ENCODE results near the gene MYO3B.

MYO3B gene

DNA sequence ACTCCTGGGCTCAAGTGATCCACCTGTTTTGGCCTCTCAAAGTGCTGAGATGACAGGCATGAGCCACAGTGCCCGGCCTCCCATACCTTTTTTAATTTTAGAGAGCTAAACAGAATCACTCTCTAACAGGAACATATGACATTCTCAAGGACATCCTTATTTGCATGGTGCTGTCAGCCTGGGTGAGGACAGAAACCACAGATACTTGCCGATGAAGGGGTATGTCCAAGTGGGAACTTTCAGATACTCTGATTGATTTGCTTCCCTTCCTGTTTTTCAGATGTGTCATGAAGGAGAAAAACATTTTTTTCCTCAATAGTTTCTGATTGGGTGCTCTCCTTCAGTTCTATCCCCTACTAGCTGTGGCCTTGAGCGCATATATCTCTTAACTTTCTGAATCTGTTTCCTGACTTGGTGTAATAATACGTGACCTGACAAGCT is 49.6 kb downstream of the MYO3B start:
- no peak overlapping the region for H3K4me2 ChIP-seq (ENCODE audit: low read depth, low read length, poor library complexity, severe bottlenecking)
- no peak overlapping the region for H3K27ac ChIP-seq (ENCODE audit: low read depth, low read length)
- no peaks in the 10 kb centered on the region for H3K9me2 ChIP-seq (replicated peaks; ENCODE audit: insufficient read depth, low read length)
- H4K20me1 ChIP-seq (ENCODE audit: low read depth, low read length): no peaks in the 10 kb centered on the region
- no peaks in the 10 kb centered on the region for H3F3A ChIP-seq (ENCODE audit: insufficient read depth)
- no peaks in the 10 kb centered on the region for H3K36me3 ChIP-seq (ENCODE audit: low read length)
- no peak overlapping the region for H2AFZ ChIP-seq (ENCODE audit: low read depth, low read length, severe bottlenecking)
- H3K9ac ChIP-seq (ENCODE audit: low read length): no peak overlapping the region
- H3K4me3 ChIP-seq (ENCODE audit: insufficient read depth, low read length, poor library complexity, severe bottlenecking): no peak overlapping the region
- H3K27me3 ChIP-seq (ENCODE audit: low read length): no peaks in the 10 kb centered on the region
- H3K9me3 ChIP-seq (ENCODE audit: insufficient read depth, low read length): no peaks in the 10 kb centered on the region
- no peak for TF ChIP-seq EZH2phosphoT487 (conservative IDR thresholded peaks at IDR 0.05; ENCODE audit: low read length)
- TF ChIP-seq, protein P1, sequence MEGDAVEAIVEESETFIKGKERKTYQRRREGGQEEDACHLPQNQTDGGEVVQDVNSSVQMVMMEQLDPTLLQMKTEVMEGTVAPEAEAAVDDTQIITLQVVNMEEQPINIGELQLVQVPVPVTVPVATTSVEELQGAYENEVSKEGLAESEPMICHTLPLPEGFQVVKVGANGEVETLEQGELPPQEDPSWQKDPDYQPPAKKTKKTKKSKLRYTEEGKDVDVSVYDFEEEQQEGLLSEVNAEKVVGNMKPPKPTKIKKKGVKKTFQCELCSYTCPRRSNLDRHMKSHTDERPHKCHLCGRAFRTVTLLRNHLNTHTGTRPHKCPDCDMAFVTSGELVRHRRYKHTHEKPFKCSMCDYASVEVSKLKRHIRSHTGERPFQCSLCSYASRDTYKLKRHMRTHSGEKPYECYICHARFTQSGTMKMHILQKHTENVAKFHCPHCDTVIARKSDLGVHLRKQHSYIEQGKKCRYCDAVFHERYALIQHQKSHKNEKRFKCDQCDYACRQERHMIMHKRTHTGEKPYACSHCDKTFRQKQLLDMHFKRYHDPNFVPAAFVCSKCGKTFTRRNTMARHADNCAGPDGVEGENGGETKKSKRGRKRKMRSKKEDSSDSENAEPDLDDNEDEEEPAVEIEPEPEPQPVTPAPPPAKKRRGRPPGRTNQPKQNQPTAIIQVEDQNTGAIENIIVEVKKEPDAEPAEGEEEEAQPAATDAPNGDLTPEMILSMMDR (IDR thresholded peaks at IDR 0.05; ENCODE audit: insufficient read depth, low read length, poor library complexity, severe bottlenecking): no peak
- no peaks in the 10 kb centered on the region for H3K79me2 ChIP-seq (ENCODE audit: insufficient read depth, low read length)

DNA sequence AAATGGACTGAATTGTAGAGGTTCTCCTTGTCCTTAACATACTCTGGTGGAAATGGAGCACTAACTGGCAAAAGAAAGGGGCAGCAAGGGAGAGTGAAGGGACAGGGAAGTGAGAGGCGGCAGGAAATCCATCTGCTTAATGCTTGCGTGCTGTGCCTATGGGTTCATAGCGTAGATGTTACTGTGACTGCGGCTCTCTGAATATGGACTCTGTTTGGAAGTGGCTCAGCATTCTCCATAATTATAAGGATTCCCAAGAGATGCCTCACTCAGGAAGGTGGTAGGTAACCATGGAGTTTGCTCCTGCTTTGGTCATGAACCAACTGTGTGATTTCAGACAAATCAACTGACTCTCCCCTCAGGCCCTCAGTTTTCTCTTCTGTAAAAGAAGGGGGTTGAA is 50.0 kb downstream of the MYO3B start:
- TF ChIP-seq EZH2phosphoT487 (conservative IDR thresholded peaks at IDR 0.05; ENCODE audit: low read length): no peak
- TF ChIP-seq, protein P1 (IDR thresholded peaks at IDR 0.05; ENCODE audit: insufficient read depth, low read length, poor library complexity, severe bottlenecking): no peak
- no peaks in the 10 kb centered on the region for H3F3A ChIP-seq (ENCODE audit: insufficient read depth)
- no peak overlapping the region for H3K27ac ChIP-seq (ENCODE audit: low read depth, low read length)
- no peaks in the 10 kb centered on the region for H3K79me2 ChIP-seq (ENCODE audit: insufficient read depth, low read length)
- H2AFZ ChIP-seq (ENCODE audit: low read depth, low read length, severe bottlenecking): no peak overlapping the region
- H4K20me1 ChIP-seq (ENCODE audit: low read depth, low read length): no peaks in the 10 kb centered on the region
- no peaks in the 10 kb centered on the region for H3K27me3 ChIP-seq (ENCODE audit: low read length)
- H3K4me2 ChIP-seq (ENCODE audit: low read depth, low read length, poor library complexity, severe bottlenecking): no peak overlapping the region
- no peak overlapping the region for H3K4me3 ChIP-seq (ENCODE audit: insufficient read depth, low read length, poor library complexity, severe bottlenecking)
- no peak overlapping the region for H3K9ac ChIP-seq (ENCODE audit: low read length)
- no peaks in the 10 kb centered on the region for H3K36me3 ChIP-seq (ENCODE audit: low read length)
- H3K9me2 ChIP-seq (replicated peaks; ENCODE audit: insufficient read depth, low read length): no peaks in the 10 kb centered on the region
- no peaks in the 10 kb centered on the region for H3K9me3 ChIP-seq (ENCODE audit: insufficient read depth, low read length)

DNA sequence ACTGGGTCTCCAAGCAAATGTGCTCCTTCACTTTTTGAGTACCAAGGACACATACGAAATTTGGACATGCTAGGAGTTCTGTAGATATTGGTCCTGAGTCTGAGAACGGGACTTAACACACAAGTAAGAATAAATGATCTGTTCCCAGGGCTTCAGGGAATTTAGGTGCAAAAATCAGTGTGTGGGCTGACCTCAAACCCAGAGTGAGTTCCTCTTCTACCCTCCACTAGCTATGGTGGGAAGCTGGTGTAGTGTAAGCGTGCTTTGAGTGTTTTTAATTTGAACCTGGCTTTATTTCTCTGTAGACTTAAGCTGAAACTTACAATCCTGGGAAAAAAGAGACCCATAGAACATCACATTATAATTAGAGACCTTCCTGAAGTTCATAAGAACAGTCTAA is 50.5 kb downstream of the MYO3B start:
- H3F3A ChIP-seq (ENCODE audit: insufficient read depth): no peaks in the 10 kb centered on the region
- no peak overlapping the region for H3K27ac ChIP-seq (ENCODE audit: low read depth, low read length)
- no peaks in the 10 kb centered on the region for H3K27me3 ChIP-seq (ENCODE audit: low read length)
- H3K9me2 ChIP-seq (replicated peaks; ENCODE audit: insufficient read depth, low read length): no peaks in the 10 kb centered on the region
- H3K9ac ChIP-seq (ENCODE audit: low read length): no peak overlapping the region
- no peak overlapping the region for H3K4me2 ChIP-seq (ENCODE audit: low read depth, low read length, poor library complexity, severe bottlenecking)
- H2AFZ ChIP-seq (ENCODE audit: low read depth, low read length, severe bottlenecking): no peak overlapping the region
- no peaks in the 10 kb centered on the region for H3K79me2 ChIP-seq (ENCODE audit: insufficient read depth, low read length)
- TF ChIP-seq, protein P1 (IDR thresholded peaks at IDR 0.05; ENCODE audit: insufficient read depth, low read length, poor library complexity, severe bottlenecking): no peak
- no peak for TF ChIP-seq EZH2phosphoT487 (conservative IDR thresholded peaks at IDR 0.05; ENCODE audit: low read length)
- H4K20me1 ChIP-seq (ENCODE audit: low read depth, low read length): no peaks in the 10 kb centered on the region
- H3K4me3 ChIP-seq (ENCODE audit: insufficient read depth, low read length, poor library complexity, severe bottlenecking): no peak overlapping the region
- H3K36me3 ChIP-seq (ENCODE audit: low read length): no peaks in the 10 kb centered on the region
- H3K9me3 ChIP-seq (ENCODE audit: insufficient read depth, low read length): no peaks in the 10 kb centered on the region

Measured in SU-DHL-6 (cell line).